GM23248 (cell line): ENCODE measurements around the gene ZNF581. TPM values are rescaled to one million over a fixed set of nuclear protein-coding genes. Genes with fewer than 3 reads are reported as not detected.

Experiments used
- DNase-seq: peaks from one replicate; pipeline ENCODE4 v3.0.0-alpha.2; 2015
- H2AFZ ChIP-seq: fragments of 200-600 bp; sonication (generic); 2 replicates; pipeline ENCODE4 v1.6.1; 2016; ENCODE audit warnings: antibody characterized with exemption
- H3F3A ChIP-seq: fragments of 200-600 bp; sonication (generic); 2 replicates; pipeline ENCODE4 v1.6.1; 2016; ENCODE audit warnings: mild to moderate bottlenecking, antibody characterized with exemption, mixed run types; ENCODE audit not compliant: insufficient read depth
- H3K27ac ChIP-seq: fragments of 200-600 bp; sonication (generic); 2 replicates; pipeline ENCODE4 v1.5.1; 2016; ENCODE audit warnings: mild to moderate bottlenecking
- H3K27me3 ChIP-seq: fragments of 200-600 bp; sonication (generic); replicated peaks from 2 replicates; pipeline ENCODE4 v1.6.1; 2016; ENCODE audit warnings: mild to moderate bottlenecking; ENCODE audit not compliant: insufficient read depth
- H3K36me3 ChIP-seq: fragments of 200-600 bp; sonication (generic); 2 replicates; pipeline ENCODE4 v1.6.1; 2016; ENCODE audit warnings: low read depth, mild to moderate bottlenecking
- H3K4me1 ChIP-seq: fragments of 200-600 bp; sonication (generic); 2 replicates; pipeline ENCODE4 v1.6.1; 2016; ENCODE audit warnings: mild to moderate bottlenecking; ENCODE audit not compliant: insufficient read depth
- H3K4me2 ChIP-seq: fragments of 200-600 bp; sonication (generic); one replicate; pipeline ENCODE4 v1.6.1; 2016; ENCODE audit warnings: mild to moderate bottlenecking; ENCODE audit not compliant: unreplicated experiment
- H3K4me3 ChIP-seq: fragments of 200-600 bp; sonication (generic); 2 replicates; pipeline ENCODE4 v1.5.1; 2016; ENCODE audit warnings: mild to moderate bottlenecking
- H3K79me2 ChIP-seq: fragments of 200-600 bp; sonication (generic); 2 replicates; pipeline ENCODE4 v1.6.1; 2016; ENCODE audit warnings: mild to moderate bottlenecking; ENCODE audit not compliant: insufficient read depth
- H3K9ac ChIP-seq: fragments of 200-600 bp; sonication (generic); 2 replicates; pipeline ENCODE4 v1.6.1; 2016; ENCODE audit warnings: mild to moderate bottlenecking
- H3K9me2 ChIP-seq: fragments of 200-600 bp; sonication (generic); 2 replicates; pipeline ENCODE4 v1.6.1; 2016; ENCODE audit warnings: mixed run types, mild to moderate bottlenecking, moderate library complexity; ENCODE audit not compliant: insufficient read depth
- H3K9me3 ChIP-seq: fragments of 200-600 bp; sonication (generic); one replicate; pipeline ENCODE4 v1.6.1; 2017; ENCODE audit warnings: low read depth
- H4K20me1 ChIP-seq: fragments of 200-600 bp; sonication (generic); 2 replicates; pipeline ENCODE4 v1.6.0; 2016; ENCODE audit not compliant: insufficient read depth
- EZH2 ChIP-seq: fragments of 200-600 bp; sonication (generic); IDR thresholded peaks from 2 replicates; pipeline ENCODE4 v1.6.1; 2018; ENCODE audit warnings: antibody characterized with exemption, mild to moderate bottlenecking; ENCODE audit not compliant: insufficient read depth, poor library complexity, severe bottlenecking
- EZH2phosphoT487 ChIP-seq: fragments of 200-600 bp; sonication (generic); IDR thresholded peaks from 2 replicates; pipeline ENCODE4 v1.6.1; 2018; ENCODE audit warnings: antibody characterized with exemption, moderate library complexity, mild to moderate bottlenecking, low read depth; ENCODE audit not compliant: insufficient read depth
- WGBS, 2 experiments: methylation state at CpG; one replicate each; pipeline ENCODE4 v1.1.6; 2015 to 2017; ENCODE audit warnings: low lambda C conversion rate in 2 of 2, low coverage in 1 of 2; ENCODE audit errors: missing lambda C conversion rate in 2 of 2; 5-methylcytosine and 5-hydroxymethylcytosine counted together
- in situ Hi-C: fragments of 300-500 bp; cut with MboI; formaldehyde crosslinking; loops from 2 replicates; pipeline ENCODE4 v1.15.0; 2020
- polyA plus RNA-seq: library from polyadenylated mRNA; unstranded; fragments of >200 nt; fragmentation: Nextera tagmentation; extraction: Ambion mirVana; gene quantifications from 2 replicates; pipeline ENCODE4 v1.2.1, GENCODE V29; 2016
- total RNA-seq: library from RNA; depleted of rRNA; stranded (reverse); fragments of >200 nt; shearing (Covaris generic); gene quantifications from 2 replicates; pipeline ENCODE4 v1.2.3, GENCODE V29; 2014

Gene ZNF581
- total and polyA plus RNA-seq, 2 experiments from 2014 or later = 12.1 to 17.6 TPM

DNA sequence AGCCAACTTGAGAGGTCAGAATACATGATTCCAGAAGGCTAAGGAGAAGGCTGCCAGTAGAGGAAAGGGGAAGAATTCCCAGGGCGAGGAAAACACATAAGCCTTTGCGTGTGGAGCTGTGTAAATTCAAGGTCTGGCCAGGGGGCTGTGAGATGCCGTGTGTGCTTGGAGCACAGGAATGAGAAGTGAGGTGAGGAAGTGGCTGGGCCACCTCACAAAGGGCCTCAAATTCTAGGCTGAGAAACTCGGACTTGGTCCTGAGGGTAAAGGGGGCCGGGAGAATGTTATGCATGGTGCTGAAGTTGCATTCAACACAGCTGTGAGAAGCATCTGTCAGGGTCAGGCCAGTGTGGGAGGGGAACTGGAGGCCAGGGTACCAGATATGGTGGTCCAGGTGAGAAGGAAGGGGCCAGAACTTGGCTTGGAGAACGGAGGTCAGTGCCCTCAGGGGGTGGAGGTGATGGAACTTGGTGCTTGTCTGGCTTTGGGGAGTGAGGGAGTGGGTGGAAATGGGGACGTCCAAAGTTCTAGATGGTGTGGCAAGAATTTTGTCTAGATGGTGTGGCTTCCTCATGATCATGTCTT, 7.5 kb upstream of the ZNF581 start:
- peaks cover 21% of the 10 kb centered on the region for H3F3A ChIP-seq
- in situ Hi-C loops = loop anchor here (25.0 kb wide), 1 partner anchor 499 kb away; the partner anchor contains the start of gene TNNT1
- peak; percentile 22 for DNase-seq
- H3K4me1 ChIP-seq = peaks cover 21% of the 10 kb centered on the region
- H3K36me3 ChIP-seq = no peaks in the 10 kb centered on the region
- H4K20me1 ChIP-seq = no peaks in the 10 kb centered on the region
- 27 to 29% methylated on average over 7 of the region's 7 CpGs for WGBS, 2 experiments
- peak overlapping the region; percentile 100 for H3K9ac ChIP-seq
- TF ChIP-seq EZH2 (no peak), EZH2phosphoT487 (no peak)
- peak overlapping the region; percentile 85 for H3K27ac ChIP-seq
- no peaks in the 10 kb centered on the region for H3K27me3 ChIP-seq
- peak overlapping the region; percentile 99 for H3K4me2 ChIP-seq
- H3K79me2 ChIP-seq = peaks cover 51% of the 10 kb centered on the region
- H3K9me3 ChIP-seq = no peaks in the 10 kb centered on the region
- H2AFZ ChIP-seq = no peak overlapping the region
- H3K4me3 ChIP-seq = peak overlapping the region; percentile 97
- H3K9me2 ChIP-seq = no peaks in the 10 kb centered on the region

GRCh38 chr19:55636723-55637122, 6.7 kb upstream of the ZNF581 start:
- H3K27ac ChIP-seq = no peak overlapping the region
- H3K9me2 ChIP-seq = no peaks in the 10 kb centered on the region
- in situ Hi-C loops = loop anchor here (25.0 kb wide), 1 partner anchor 499 kb away; the partner anchor contains the start of gene TNNT1
- H4K20me1 ChIP-seq = no peaks in the 10 kb centered on the region
- H3K27me3 ChIP-seq = no peaks in the 10 kb centered on the region
- no peak for DNase-seq
- peak overlapping the region; percentile 97 for H3K4me3 ChIP-seq
- H3F3A ChIP-seq = peaks cover 27% of the 10 kb centered on the region
- TF ChIP-seq EZH2 = no peak
- TF ChIP-seq EZH2phosphoT487 = no peak
- peak overlapping the region; percentile 100 for H3K9ac ChIP-seq
- H3K9me3 ChIP-seq = no peaks in the 10 kb centered on the region
- H2AFZ ChIP-seq = no peak overlapping the region
- H3K79me2 ChIP-seq = peaks cover 55% of the 10 kb centered on the region
- WGBS, 2 experiments = 64 to 65% methylated on average over 4 of the region's 4 CpGs
- H3K4me2 ChIP-seq = no peak overlapping the region
- no peaks in the 10 kb centered on the region for H3K36me3 ChIP-seq
- H3K4me1 ChIP-seq = peaks cover 21% of the 10 kb centered on the region

GRCh38 chr19:55637534-55637933, 5.9 kb upstream of the ZNF581 start:
- Histone ChIP-seq H3K36me3 (no peaks in the 10 kb centered on the region), H3F3A (peaks cover 30% of the 10 kb centered on the region), H3K4me2 (no peak overlapping the region), H3K4me3 (no peak overlapping the region), H3K9ac (no peak overlapping the region), H3K27me3 (no peaks in the 10 kb centered on the region), H3K9me2 (no peaks in the 10 kb centered on the region), H3K9me3 (no peaks in the 10 kb centered on the region), H2AFZ (no peak overlapping the region), H3K27ac (no peak overlapping the region), H3K79me2 (peaks cover 59% of the 10 kb centered on the region), H4K20me1 (no peaks in the 10 kb centered on the region), H3K4me1 (peaks cover 21% of the 10 kb centered on the region)
- in situ Hi-C loops = loop anchor here (25.0 kb wide), 1 partner anchor 500 kb away; the partner anchor contains the start of gene TNNT1
- TF ChIP-seq EZH2phosphoT487 (no peak), EZH2 (no peak)
- WGBS, 2 experiments = 67 to 69% methylated on average over 11 of the region's 11 CpGs
- DNase-seq = no peak

DNA sequence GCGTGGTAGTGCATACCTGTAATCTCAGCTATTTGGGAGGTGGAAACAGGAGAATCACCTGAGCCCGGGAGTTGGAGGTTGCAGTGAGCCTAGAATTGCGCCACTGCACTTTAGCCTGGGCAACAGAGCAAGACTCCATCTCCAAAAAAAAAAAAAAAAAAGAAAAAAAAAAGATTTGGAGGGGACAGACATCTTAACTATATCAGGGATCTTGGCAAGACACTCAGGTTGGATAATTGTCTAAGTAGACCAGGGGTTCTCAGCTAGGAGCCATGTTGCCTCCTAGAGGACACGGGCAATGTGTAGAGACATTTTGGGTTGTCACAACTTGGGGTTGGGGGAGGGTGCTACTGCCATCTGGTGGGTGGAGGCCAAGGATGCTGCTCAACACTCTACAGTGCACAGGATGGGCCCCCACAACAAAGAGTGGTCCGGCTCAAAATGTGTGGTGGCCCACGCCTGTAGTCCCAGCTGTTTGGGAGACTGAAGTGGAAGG, 4.5 kb upstream of the ZNF581 start:
- TF ChIP-seq EZH2phosphoT487 = no peak
- TF ChIP-seq EZH2 = no peak
- Histone ChIP-seq H3K79me2 (peaks cover 60% of the 10 kb centered on the region), H3K9me3 (no peaks in the 10 kb centered on the region), H3K36me3 (no peaks in the 10 kb centered on the region), H2AFZ (no peak overlapping the region), H4K20me1 (no peaks in the 10 kb centered on the region), H3K4me3 (no peak overlapping the region), H3K9me2 (no peaks in the 10 kb centered on the region), H3K4me2 (peak overlapping the region; percentile 90), H3K27me3 (no peaks in the 10 kb centered on the region), H3F3A (peaks cover 30% of the 10 kb centered on the region), H3K9ac (no peak overlapping the region), H3K27ac (0 out of 2 replicates have a peak overlapping the region, but pooled peaks have one; percentile 80), H3K4me1 (peaks cover 25% of the 10 kb centered on the region)
- in situ Hi-C loops = loop anchor here (25.0 kb wide), 1 partner anchor 502 kb away; the partner anchor contains the start of gene TNNT1
- 72 to 75% methylated on average over 6 of the region's 6 CpGs for whole genome bisulfite sequencing, 2 experiments
- DNase-seq = peak; percentile 58
